ENCODE results near the gene SORCS2.

DNA sequence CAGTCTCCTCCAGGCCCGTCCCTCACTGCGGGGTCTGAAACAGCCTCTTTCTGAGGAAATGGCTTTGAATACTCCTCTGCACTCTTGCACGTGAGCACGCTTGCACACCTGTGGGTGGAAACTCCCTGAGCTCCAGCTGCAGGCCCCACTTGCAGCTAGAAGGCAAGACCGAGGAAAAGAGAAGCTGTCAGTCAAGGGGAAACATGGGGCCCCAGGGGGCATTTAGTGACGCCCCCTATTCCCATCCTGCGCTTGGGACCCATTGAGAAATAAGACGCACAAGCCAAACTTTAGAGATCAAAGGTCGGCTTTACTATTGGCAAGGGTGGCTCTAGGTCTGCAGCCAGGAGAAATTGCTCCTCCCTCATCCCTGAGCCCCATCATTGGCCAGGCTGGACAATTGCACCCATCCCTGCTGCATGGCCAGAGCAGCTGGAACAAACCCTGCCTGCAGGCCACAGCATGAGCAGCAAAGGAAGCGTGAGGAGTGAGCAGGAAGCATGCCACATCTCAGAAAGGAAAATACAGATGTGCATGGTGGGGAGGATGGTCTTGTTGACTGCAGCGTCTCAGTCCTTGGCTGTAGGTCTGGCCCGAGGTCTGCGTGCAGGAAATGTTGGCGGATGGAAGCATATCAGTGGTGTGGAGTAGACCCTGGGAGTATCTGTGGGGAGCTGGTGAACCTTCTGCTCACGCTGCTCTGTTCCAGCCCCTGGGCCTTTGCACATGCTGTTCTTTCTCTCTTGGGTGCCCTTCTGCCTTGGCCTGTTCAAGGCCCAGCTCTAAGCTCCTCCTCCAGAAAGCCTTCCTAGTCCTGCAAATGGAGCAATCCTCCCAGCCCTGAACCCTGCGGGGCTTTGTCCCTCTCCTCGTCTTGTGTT is 148.5 kb downstream of the SORCS2 start:
- TF ChIP-seq, protein P1, sequence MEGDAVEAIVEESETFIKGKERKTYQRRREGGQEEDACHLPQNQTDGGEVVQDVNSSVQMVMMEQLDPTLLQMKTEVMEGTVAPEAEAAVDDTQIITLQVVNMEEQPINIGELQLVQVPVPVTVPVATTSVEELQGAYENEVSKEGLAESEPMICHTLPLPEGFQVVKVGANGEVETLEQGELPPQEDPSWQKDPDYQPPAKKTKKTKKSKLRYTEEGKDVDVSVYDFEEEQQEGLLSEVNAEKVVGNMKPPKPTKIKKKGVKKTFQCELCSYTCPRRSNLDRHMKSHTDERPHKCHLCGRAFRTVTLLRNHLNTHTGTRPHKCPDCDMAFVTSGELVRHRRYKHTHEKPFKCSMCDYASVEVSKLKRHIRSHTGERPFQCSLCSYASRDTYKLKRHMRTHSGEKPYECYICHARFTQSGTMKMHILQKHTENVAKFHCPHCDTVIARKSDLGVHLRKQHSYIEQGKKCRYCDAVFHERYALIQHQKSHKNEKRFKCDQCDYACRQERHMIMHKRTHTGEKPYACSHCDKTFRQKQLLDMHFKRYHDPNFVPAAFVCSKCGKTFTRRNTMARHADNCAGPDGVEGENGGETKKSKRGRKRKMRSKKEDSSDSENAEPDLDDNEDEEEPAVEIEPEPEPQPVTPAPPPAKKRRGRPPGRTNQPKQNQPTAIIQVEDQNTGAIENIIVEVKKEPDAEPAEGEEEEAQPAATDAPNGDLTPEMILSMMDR (IDR thresholded peaks at IDR 0.05): no peak
- TF ChIP-seq POLR2A (IDR thresholded peaks at IDR 0.05): no peak

Measured in uterus (tissue), 2 donors.